ENCODE data around the gene PSMB2.
A peak's percentile ranks its signal among the peaks of the same experiment; 100 is the strongest.

Gene PSMB2

DNA sequence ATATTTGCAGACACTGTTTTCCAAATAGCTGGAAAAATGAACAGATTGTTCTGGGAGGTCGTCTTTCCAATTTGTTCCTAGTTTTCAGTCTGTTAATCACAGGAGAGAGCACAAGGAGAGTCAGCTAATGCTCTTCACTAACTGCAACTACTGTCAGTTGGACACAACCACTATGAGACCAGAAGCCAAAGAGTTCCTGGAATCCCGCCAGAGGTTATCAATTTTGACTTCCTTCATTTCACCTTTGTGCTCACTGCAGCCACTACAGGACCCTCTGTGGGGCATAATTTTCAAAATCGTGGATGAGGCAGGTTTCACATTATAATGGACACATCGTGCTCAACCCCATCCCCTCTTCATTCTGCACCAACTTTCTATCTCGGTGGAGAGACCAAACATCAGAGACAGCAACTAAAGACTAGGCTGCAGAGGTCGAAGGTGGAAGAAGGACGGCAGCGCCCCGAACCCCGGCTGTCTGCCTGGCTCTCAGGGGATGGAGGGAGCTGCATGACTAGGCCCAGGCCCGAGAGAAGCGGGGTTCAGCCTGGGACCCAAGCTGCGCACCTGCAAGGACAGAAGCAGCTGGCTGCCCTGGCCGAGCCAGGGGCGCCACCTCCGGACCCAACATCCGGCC, 84.7 kb downstream of the PSMB2 start:
- DNase-seq (ENCODE audit: low read depth): no peak

DNA sequence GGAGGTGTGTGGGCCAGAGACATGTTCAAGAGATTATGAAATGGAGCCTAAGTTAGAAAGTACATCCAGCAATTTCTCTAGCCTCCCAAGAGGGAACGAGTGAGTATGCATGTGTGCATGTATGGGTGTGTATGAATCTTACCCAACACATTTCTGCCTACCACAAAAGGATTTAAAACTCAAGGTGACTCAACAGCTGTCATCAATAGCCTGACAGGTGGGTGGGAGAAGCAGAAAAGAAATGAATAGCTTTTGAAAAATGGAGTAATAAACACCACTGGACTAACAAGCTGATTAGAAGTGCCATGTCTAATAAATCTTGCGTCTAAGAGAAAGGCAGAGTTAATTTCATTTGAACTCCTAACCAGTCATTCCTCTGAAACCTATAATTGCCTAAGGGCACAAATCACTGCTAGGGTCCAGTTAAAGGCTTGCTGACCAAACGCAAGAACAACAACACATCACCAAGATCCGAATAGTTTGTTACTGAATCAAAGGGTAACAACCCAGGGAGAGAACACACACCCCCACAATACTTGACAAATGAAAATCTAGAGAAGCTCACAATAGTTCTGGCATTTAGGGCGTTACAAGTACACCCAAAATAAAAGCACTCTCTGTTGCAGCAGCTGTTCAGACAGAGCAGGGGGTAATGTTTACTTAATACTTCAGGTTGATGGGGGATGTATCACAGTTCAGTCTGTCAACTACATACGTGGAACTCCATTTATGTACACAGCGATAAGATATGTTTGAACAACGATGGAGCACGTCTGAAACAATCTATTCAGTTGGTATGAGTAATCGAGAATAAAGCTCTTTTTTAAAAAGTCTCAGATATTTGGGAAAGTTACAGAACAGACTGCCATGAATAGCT, 85.5 kb downstream of the PSMB2 start:
- DNase-seq (ENCODE audit: low read depth): peak; percentile 57

GRCh38 chr1:35555212-35555584, 86.1 kb downstream of the PSMB2 start:
- no peak for DNase-seq (ENCODE audit: low read depth)

DNA sequence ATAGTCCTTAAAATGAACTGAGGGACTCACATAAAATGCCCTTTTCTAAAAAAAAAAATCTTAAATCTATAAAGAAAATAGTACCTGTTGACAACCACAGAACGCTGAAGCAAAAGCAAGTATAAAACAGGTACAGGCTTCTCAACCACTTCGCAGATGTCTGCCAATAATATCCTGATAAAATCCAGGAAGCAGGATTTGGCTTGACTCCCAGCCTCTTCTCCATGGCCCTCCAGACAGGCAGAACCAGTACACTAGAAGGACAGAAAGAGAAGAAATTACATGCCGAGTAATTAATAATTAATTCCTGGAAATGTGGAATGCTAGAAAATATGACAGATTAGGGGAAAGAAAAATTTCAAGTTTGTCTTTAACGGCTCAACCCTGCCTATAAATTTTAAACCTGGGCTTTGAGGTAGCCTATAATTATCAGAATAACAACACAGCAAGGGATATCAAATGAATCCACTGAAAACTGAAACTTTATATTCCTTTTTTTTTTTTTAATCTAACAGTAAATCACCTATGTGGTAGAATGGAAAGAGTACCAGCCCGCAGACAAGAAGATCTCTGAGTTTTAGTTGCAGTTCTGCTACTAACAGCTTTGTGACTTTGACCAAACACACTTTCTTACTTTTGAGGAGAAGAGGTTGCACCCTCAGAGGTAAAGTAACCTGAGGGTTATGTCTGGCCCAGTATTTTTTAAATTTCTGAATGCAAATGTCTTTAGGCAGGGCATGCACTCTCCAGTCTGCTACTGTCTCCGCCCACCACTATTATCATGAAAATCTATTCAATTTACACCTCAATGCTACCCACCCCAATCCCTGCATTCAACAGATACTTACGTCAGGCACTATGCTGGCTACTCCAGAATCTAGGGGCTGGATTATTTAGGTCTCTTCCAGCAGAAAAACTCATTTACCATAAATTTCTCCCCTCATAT, 86.8 kb downstream of the PSMB2 start:
- DNase-seq (ENCODE audit: low read depth): no peak

GRCh38 chr1:35553851-35554250, 87.5 kb downstream of the PSMB2 start:
- no peak for DNase-seq (ENCODE audit: low read depth)
